Measurements from ENCODE around the gene COL27A1.

- TF ChIP-seq CTCF (IDR thresholded peaks at IDR 0.05) (no peak), TEAD4 (IDR thresholded peaks at IDR 0.05; ENCODE audit: borderline replicate concordance, insufficient read depth) (no peak), FOXM1 (IDR thresholded peaks at IDR 0.05; ENCODE audit: low read depth) (no peak), YY1 (IDR thresholded peaks at IDR 0.05; ENCODE audit: low read depth) (no peak), JUND (IDR thresholded peaks at IDR 0.05) (no peak)
- TF ChIP-seq, protein P1, sequence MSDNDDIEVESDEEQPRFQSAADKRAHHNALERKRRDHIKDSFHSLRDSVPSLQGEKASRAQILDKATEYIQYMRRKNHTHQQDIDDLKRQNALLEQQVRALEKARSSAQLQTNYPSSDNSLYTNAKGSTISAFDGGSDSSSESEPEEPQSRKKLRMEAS (IDR thresholded peaks at IDR 0.05; ENCODE audit: low read depth) = no peak
- TF ChIP-seq, protein P2, sequence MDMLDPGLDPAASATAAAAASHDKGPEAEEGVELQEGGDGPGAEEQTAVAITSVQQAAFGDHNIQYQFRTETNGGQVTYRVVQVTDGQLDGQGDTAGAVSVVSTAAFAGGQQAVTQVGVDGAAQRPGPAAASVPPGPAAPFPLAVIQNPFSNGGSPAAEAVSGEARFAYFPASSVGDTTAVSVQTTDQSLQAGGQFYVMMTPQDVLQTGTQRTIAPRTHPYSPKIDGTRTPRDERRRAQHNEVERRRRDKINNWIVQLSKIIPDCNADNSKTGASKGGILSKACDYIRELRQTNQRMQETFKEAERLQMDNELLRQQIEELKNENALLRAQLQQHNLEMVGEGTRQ (IDR thresholded peaks at IDR 0.05; ENCODE audit: borderline replicate concordance, low read depth, low read length) = no peak
These were observed 156.5 kb downstream of the COL27A1 start for GRCh38 chr9:114311571-114312512.
